Fibroblast of lung (primary cell): ENCODE data around the gene METTL26.

ENCODE experiments used
- EZH2 ChIP-seq: IDR thresholded peaks from 2 replicates; pipeline ENCODE4 v1.5.1; 2012; ENCODE audit warnings: low read length, control low read depth, mild to moderate bottlenecking; ENCODE audit errors: missing control alignments
- TF ChIP-seq, protein P1 (sequence below), 2 donors: IDR thresholded peaks in 1 of 2; conservative IDR thresholded peaks in 1 of 2; 1 replicate in 1 of 2; 2 replicates in 1 of 2; pipeline ENCODE4 v1.5.1; 2011 to 2012; ENCODE audit warnings: low read length in 2 of 2, control low read depth in 1 of 2, inconsistent platforms in 1 of 2, low read depth in 1 of 2, mild to moderate bottlenecking in 1 of 2

GRCh38 chr16:593406-593805 lies 42.7 kb downstream of the METTL26 start:
- TF ChIP-seq, protein P1, sequence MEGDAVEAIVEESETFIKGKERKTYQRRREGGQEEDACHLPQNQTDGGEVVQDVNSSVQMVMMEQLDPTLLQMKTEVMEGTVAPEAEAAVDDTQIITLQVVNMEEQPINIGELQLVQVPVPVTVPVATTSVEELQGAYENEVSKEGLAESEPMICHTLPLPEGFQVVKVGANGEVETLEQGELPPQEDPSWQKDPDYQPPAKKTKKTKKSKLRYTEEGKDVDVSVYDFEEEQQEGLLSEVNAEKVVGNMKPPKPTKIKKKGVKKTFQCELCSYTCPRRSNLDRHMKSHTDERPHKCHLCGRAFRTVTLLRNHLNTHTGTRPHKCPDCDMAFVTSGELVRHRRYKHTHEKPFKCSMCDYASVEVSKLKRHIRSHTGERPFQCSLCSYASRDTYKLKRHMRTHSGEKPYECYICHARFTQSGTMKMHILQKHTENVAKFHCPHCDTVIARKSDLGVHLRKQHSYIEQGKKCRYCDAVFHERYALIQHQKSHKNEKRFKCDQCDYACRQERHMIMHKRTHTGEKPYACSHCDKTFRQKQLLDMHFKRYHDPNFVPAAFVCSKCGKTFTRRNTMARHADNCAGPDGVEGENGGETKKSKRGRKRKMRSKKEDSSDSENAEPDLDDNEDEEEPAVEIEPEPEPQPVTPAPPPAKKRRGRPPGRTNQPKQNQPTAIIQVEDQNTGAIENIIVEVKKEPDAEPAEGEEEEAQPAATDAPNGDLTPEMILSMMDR (conservative IDR thresholded peaks at IDR 0.05 in 1 of 2, IDR thresholded peaks at IDR 0.05 in 1 of 2; ENCODE audit: low read depth in 1 of 2, low read length in 2 of 2), result no peak
- no peak for TF ChIP-seq EZH2
